Neural cell (in vitro differentiated cells): ENCODE data around the gene HEXD. TPM values are rescaled to one million over a fixed set of nuclear protein-coding genes. Genes with fewer than 3 reads are reported as not detected.

Experiments
- H2AFZ ChIP-seq: fragments of 200-600, 300-800 bp; sonication (generic), shearing (Covaris generic); 2 replicates; pipeline ENCODE4 v1.6.0; 2014; ENCODE audit warnings: low read depth, mild to moderate bottlenecking, antibody characterized with exemption, low read length, moderate library complexity
- H3F3A ChIP-seq: fragments of 200-600 bp; shearing (Covaris generic); 2 replicates; pipeline ENCODE4 v1.6.1; 2016; ENCODE audit warnings: mild to moderate bottlenecking, moderate library complexity, mixed read lengths, antibody characterized with exemption, low read length; ENCODE audit not compliant: insufficient read depth, poor library complexity, severe bottlenecking
- H3K27ac ChIP-seq: fragments of 200-600, 300-800 bp; sonication (generic), shearing (Covaris generic); 2 replicates; pipeline ENCODE4 v1.5.1; 2014; ENCODE audit warnings: mild to moderate bottlenecking, low read length, moderate library complexity
- H3K27me3 ChIP-seq: fragments of 300-800, 200-600 bp; sonication (generic), shearing (Covaris generic); 2 replicates; pipeline ENCODE4 v1.6.0; 2014; ENCODE audit warnings: mild to moderate bottlenecking, low read depth, low read length, moderate library complexity; ENCODE audit not compliant: insufficient read depth
- H3K36me3 ChIP-seq: fragments of 300-800, 200-600 bp; sonication (generic), shearing (Covaris generic); 2 replicates; pipeline ENCODE4 v1.5.1; 2014; ENCODE audit warnings: mild to moderate bottlenecking, antibody characterized with exemption, low read length, moderate library complexity; ENCODE audit not compliant: insufficient read depth
- H3K4me2 ChIP-seq: fragments of 300-800, 200-600 bp; sonication (generic), shearing (Covaris generic); 2 replicates; pipeline ENCODE4 v1.6.0; 2014; ENCODE audit warnings: mild to moderate bottlenecking, low read length
- H3K4me3 ChIP-seq: fragments of 300-800, 200-600 bp; sonication (generic), shearing (Covaris generic); 2 replicates; pipeline ENCODE4 v1.5.1; 2014; ENCODE audit warnings: mild to moderate bottlenecking, low read length, moderate library complexity
- H3K79me2 ChIP-seq: fragments of 200-600 bp; shearing (Covaris generic); replicated peaks from 2 replicates; pipeline ENCODE4 v1.6.0; 2014; ENCODE audit warnings: mild to moderate bottlenecking, low read length, moderate library complexity; ENCODE audit not compliant: insufficient read depth
- H3K9ac ChIP-seq: fragments of 300-800, 200-600 bp; sonication (generic), shearing (Covaris generic); 2 replicates; pipeline ENCODE4 v1.6.1; 2016; ENCODE audit warnings: mild to moderate bottlenecking, low read length, mixed read lengths
- H3K9me2 ChIP-seq: fragments of 200-600 bp; shearing (Covaris generic); 2 replicates; pipeline ENCODE4 v1.6.1; 2016; ENCODE audit warnings: mild to moderate bottlenecking, low read length, mixed read lengths; ENCODE audit not compliant: insufficient read depth
- H3K9me3 ChIP-seq: fragments of 200-600, 300-800 bp; sonication (generic), shearing (Covaris generic); 2 replicates; pipeline ENCODE4 v1.6.1; 2016; ENCODE audit warnings: mild to moderate bottlenecking, mixed run types, low read length, moderate library complexity, mixed read lengths
- H4K20me1 ChIP-seq: fragments of 200-600 bp; shearing (Covaris generic); 2 replicates; pipeline ENCODE4 v1.6.1; 2016; ENCODE audit warnings: mild to moderate bottlenecking, mixed run types; ENCODE audit not compliant: insufficient read depth
- CTCF ChIP-seq: fragments of 450-650 bp; IDR thresholded peaks from 2 replicates; pipeline ENCODE4 v1.5.1; 2014; ENCODE audit warnings: antibody characterized with exemption, mild to moderate bottlenecking, moderate library complexity; ENCODE audit not compliant: poor library complexity, severe bottlenecking
- EP300 ChIP-seq: fragments of 450-650 bp; conservative IDR thresholded peaks from 2 replicates; pipeline ENCODE4 v1.6.1; 2014; ENCODE audit warnings: antibody characterized with exemption, mild to moderate bottlenecking, moderate library complexity; ENCODE audit not compliant: poor library complexity, severe bottlenecking
- EZH2 ChIP-seq: fragments of 200-600, 300-800 bp; shearing (Covaris generic), sonication (generic); IDR thresholded peaks from 2 replicates; pipeline ENCODE4 v1.6.1; 2014; ENCODE audit warnings: antibody characterized with exemption, low read length, borderline replicate concordance, mild to moderate bottlenecking; ENCODE audit not compliant: insufficient read depth, poor library complexity, severe bottlenecking
- MXI1 ChIP-seq: fragments of 450-650 bp; conservative IDR thresholded peaks from 2 replicates; pipeline ENCODE4 v1.6.1; 2014; ENCODE audit warnings: antibody characterized with exemption, mild to moderate bottlenecking; ENCODE audit not compliant: poor library complexity, severe bottlenecking
- POLR2AphosphoS5 ChIP-seq: IDR thresholded peaks from 2 replicates; pipeline ENCODE4 v1.6.1; 2012
- RAD21 ChIP-seq: fragments of 450-650 bp; conservative IDR thresholded peaks from 2 replicates; pipeline ENCODE4 v1.6.1; 2014; ENCODE audit warnings: antibody characterized with exemption, mild to moderate bottlenecking, moderate library complexity
- REST ChIP-seq: IDR thresholded peaks from 2 replicates; pipeline ENCODE4 v1.6.1; 2012; ENCODE audit warnings: borderline replicate concordance
- SMC3 ChIP-seq: fragments of 450-650 bp; conservative IDR thresholded peaks from 2 replicates; pipeline ENCODE4 v1.6.1; 2014; ENCODE audit warnings: antibody characterized with exemption, mild to moderate bottlenecking, moderate library complexity; ENCODE audit not compliant: poor library complexity
- TAF1 ChIP-seq: IDR thresholded peaks from 2 replicates; pipeline ENCODE4 v1.6.1; 2012; ENCODE audit warnings: low read depth
- polyA plus RNA-seq: library from polyadenylated mRNA; depleted of rRNA; stranded (reverse); fragments of >200 nt; gene quantifications from 2 replicates; pipeline ENCODE4 v1.2.3, GENCODE V29; 2014

The HEXD gene
- polyA plus RNA-seq, 1 donor from 2014 or later, result 72.8 TPM

GRCh38 chr17:82369211-82369610, 48.9 kb upstream of the HEXD start:
- H2AFZ ChIP-seq, result no peak overlapping the region
- no peaks in the 10 kb centered on the region for H4K20me1 ChIP-seq
- H3K27ac ChIP-seq, result no peak overlapping the region
- no peaks in the 10 kb centered on the region for H3K79me2 ChIP-seq
- H3K4me3 ChIP-seq, result no peak overlapping the region
- H3K4me2 ChIP-seq, result no peak overlapping the region
- no peaks in the 10 kb centered on the region for H3K9me3 ChIP-seq
- no peak overlapping the region for H3K9ac ChIP-seq
- H3K36me3 ChIP-seq, result no peaks in the 10 kb centered on the region
- no peaks in the 10 kb centered on the region for H3K9me2 ChIP-seq
- peaks cover 27% of the 10 kb centered on the region for H3K27me3 ChIP-seq
- H3F3A ChIP-seq, result no peaks in the 10 kb centered on the region
- no peak for TF ChIP-seq MXI1
- TF ChIP-seq CTCF, result no peak
- no peak for TF ChIP-seq EZH2
- TF ChIP-seq REST, result no peak

- Histone ChIP-seq H3K36me3 (no peaks in the 10 kb centered on the region), H3K9ac (no peak overlapping the region), H3F3A (no peaks in the 10 kb centered on the region), H3K4me3 (peak overlapping the region; percentile 51), H3K4me2 (no peak overlapping the region), H3K9me2 (no peaks in the 10 kb centered on the region), H3K27me3 (peaks cover 29% of the 10 kb centered on the region), H3K79me2 (no peaks in the 10 kb centered on the region), H2AFZ (no peak overlapping the region), H3K27ac (no peak overlapping the region), H3K9me3 (no peaks in the 10 kb centered on the region), H4K20me1 (no peaks in the 10 kb centered on the region)
- TF ChIP-seq REST (no peak), EZH2 (no peak), RAD21 (no peak), CTCF (no peak), SMC3 (no peak), TAF1 (no peak), MXI1 (no peak), POLR2AphosphoS5 (no peak), EP300 (no peak)
These were observed 47.4 kb upstream of the HEXD start for GRCh38 chr17:82370471-82371332.
